GM12873 (cell line): ENCODE measurements around the gene ATP1A4.

Experiments
- TF ChIP-seq, protein P1 (sequence below): IDR thresholded peaks from 2 replicates; pipeline ENCODE4 v1.5.1; 2012; ENCODE audit warnings: low read depth, mild to moderate bottlenecking, moderate library complexity, low read length, control low read depth; ENCODE audit not compliant: insufficient read depth; ENCODE audit errors: missing control alignments

ATP1A4 gene

DNA sequence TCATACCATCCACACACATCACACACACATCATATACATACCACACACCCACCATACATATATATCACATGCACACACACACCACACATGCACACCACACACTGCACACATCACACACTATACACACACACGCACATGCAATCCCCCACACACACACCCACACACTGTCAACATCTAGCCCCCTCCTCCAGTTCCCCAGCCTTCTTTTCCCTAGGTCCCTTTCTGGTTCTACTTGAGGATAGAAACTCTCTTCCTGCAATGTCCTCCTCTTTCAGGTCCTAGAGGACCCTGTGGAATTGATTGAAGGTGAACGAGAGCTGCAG is 43.3 kb downstream of the ATP1A4 start:
- TF ChIP-seq, protein P1, sequence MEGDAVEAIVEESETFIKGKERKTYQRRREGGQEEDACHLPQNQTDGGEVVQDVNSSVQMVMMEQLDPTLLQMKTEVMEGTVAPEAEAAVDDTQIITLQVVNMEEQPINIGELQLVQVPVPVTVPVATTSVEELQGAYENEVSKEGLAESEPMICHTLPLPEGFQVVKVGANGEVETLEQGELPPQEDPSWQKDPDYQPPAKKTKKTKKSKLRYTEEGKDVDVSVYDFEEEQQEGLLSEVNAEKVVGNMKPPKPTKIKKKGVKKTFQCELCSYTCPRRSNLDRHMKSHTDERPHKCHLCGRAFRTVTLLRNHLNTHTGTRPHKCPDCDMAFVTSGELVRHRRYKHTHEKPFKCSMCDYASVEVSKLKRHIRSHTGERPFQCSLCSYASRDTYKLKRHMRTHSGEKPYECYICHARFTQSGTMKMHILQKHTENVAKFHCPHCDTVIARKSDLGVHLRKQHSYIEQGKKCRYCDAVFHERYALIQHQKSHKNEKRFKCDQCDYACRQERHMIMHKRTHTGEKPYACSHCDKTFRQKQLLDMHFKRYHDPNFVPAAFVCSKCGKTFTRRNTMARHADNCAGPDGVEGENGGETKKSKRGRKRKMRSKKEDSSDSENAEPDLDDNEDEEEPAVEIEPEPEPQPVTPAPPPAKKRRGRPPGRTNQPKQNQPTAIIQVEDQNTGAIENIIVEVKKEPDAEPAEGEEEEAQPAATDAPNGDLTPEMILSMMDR, result no peak

DNA sequence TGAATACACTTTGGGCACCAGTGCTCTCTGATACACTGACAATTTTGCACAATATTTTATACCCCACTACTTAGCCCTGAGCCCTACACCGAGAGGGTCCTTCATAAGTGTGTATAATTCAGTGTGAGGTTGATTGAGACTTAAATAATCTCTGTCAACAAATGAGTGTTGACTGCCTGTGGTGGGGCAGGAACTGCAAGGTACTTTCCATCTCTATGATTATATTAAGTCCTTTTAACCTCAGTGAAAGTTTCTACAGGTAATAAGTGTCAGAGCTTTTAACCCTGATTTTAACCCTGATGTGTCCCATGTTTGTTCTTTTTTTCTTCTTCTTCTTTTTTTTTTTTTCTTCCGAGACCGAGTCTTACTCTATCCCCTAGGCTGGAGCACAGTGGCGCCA is 44.7 kb downstream of the ATP1A4 start:
- TF ChIP-seq, protein P1, result no peak

DNA sequence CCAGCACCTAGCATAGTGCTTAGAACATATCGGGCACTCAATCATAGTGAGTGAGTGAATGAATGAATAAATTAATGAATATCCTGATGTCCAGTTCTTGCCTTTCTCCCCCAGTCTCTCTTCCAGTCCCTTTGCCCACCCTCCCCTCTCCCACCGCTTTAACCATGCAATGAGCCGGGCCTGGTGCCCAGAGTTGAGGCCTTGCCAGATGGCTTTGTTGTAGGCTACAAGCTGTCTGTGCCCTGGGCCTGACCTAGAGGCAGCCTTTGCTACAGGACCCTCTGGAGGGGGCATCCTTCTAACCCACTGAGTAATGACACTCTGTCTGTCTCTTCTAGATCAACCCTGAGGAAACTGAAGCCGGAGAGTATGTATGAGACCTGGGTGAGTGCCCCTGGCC is 45.8 kb downstream of the ATP1A4 start:
- TF ChIP-seq, protein P1, result no peak

DNA sequence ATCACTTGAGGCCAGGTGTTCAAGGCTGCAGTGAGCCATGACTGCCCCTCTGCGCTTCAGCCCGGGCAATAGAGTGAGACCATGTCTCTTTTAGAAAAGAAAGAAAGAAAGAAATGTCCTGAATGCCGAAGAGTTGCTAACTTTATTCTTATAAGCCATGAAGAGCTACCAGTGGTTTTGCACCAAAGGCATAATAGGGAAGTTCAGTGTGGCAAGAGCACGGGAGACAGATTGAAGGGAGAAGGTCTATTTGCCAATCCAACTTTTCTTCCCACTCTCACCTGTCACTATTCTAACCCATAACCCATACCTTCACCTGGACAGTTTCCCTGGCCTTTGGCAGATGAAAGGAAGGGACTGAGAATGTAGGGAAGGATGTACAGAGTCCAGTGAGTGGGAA is 49.4 kb downstream of the ATP1A4 start:
- TF ChIP-seq, protein P1, result no peak

DNA sequence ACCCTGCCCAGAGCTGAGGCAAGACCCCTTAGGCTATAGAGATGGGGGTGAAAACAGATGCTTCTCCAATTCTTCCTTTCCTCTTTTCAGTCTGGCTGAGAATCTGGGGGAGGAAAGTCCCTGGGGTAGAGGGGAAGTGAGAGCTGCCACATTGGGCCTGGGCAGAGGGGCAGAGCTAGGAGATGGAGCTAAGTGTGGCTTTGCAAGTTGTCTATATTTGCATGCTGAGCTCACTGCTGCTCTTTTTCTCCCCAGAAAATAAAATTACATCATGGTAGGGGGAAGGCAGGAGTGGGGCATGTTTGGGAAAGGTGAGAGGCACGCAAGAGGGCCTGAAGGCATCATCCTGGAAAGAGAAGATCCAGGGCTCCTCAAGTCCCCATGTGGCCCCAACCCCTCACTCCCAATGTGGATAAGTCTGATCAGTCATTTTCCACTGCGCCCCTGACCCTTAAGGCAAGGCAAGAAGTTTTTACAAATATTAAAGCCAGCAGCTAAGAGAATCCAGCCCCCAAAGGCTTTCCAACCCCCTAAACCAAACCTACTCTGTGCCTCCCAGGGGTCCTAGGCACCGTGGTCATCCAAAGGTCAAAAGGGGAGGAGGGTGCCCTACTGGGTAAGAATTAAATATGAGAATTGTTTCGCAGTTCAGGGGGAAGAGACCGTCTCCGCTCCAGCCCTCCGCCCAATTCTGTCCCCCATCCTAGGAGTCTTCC is 53.3 kb downstream of the ATP1A4 start:
- TF ChIP-seq, protein P1, result no peak

DNA sequence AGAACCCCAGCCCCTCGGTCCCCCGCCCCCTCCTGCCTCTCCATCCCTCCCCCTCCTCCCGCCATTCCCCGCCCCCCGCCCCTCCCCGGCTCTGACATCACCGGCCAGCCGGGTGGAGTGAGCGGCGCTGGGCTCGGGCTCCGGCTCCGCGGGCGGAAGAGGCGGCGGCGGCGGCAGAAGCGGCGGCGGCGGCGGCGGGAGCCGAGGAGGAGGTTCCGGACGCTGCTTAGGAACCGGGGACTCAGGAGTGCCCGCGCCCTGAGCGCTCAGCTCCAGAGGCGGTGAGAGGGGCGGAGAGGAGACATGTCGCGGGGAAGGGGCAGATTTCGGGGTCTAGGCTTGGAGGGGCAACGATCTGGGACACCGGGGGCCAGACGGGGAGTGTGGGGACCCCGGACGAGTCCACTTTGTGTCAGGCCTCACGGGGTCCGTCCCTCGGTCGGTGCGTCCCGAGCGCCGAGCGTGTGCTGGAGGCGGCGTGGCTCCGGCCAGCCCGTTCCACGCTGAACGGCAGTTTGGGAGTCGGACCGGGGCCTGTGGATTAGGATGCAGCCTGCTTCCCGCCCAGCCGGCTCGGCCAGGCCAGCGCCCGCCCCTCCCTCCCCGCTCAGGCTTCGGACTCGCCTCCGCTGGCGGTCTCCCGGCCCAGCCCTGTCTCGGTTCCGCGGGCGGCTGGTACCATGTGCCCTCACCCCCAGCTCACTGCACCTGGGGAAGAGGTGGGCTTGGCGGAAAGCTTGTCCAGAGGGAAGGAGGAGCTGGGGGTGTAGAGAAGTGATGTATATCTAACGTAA is 54.0 kb downstream of the ATP1A4 start, which contains the start of gene PEA15:
PEA15 (plus strand) TSS at position 143 of the 794 bp plus-strand sequence. CDS start 6,161 bp downstream, outside the sequence.
- TF ChIP-seq, protein P1, result no peak

DNA sequence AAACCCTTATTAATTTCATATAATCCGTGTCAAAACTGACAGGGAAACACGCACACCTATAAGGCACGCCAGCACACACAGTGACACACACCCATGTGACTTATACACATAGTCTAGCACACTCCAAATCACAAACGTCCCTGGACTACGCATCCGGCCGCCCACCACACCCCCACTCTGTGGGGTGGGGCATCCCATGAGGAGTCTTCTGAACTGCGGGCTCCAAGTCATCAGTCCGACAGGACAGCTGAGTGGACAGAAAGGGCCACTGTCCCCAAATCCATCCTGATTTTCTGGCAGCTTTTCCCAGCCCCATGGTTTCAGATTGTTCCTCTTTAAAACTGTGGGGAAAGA is 54.6 kb downstream of the ATP1A4 start:
- TF ChIP-seq, protein P1, result no peak
